Measurements from ENCODE around the gene PPP1R3D. TPM values are rescaled to one million over a fixed set of nuclear protein-coding genes. Genes with fewer than 3 reads are reported as not detected.

The PPP1R3D gene
- total RNA-seq, 1 donor from 2014 or later: 11.4 TPM

- no peak for TF ChIP-seq CTCF (IDR thresholded peaks at IDR 0.05; ENCODE audit: borderline replicate concordance)
- H3K4me1 ChIP-seq: no peaks in the 10 kb centered on the region
- no peak overlapping the region for H3K4me3 ChIP-seq
- H3K27me3 ChIP-seq (ENCODE audit: low read depth): no peaks in the 10 kb centered on the region
- H3K9me3 ChIP-seq (replicated peaks): no peaks in the 10 kb centered on the region
- H3K27ac ChIP-seq (replicated peaks): no peak overlapping the region
- DNase-seq: no peak
- H3K36me3 ChIP-seq: peaks cover 3% of the 10 kb centered on the region
- intact Hi-C loops (cut with micrococcal nuclease): no loop called here
Observed at GRCh38 chr20:59912609-59913008, 27.5 kb downstream of the PPP1R3D start.

- no peaks in the 10 kb centered on the region for H3K4me1 ChIP-seq
- peaks cover 3% of the 10 kb centered on the region for H3K36me3 ChIP-seq
- intact Hi-C loops (cut with micrococcal nuclease): no loop called here
- H3K4me3 ChIP-seq: no peak overlapping the region
- no peak overlapping the region for H3K27ac ChIP-seq (replicated peaks)
- H3K27me3 ChIP-seq (ENCODE audit: low read depth): no peaks in the 10 kb centered on the region
- no peak for DNase-seq
- H3K9me3 ChIP-seq (replicated peaks): no peaks in the 10 kb centered on the region
- no peak for TF ChIP-seq CTCF (IDR thresholded peaks at IDR 0.05; ENCODE audit: borderline replicate concordance)
Observed at GRCh38 chr20:59911041-59911440, 29.1 kb downstream of the PPP1R3D start.

GRCh38 chr20:59908855-59909254 lies 31.2 kb downstream of the PPP1R3D start:
- Histone ChIP-seq H3K4me3 (no peak overlapping the region), H3K9me3 (replicated peaks) (no peaks in the 10 kb centered on the region), H3K27ac (replicated peaks) (no peak overlapping the region), H3K4me1 (no peaks in the 10 kb centered on the region), H3K36me3 (peaks cover 2% of the 10 kb centered on the region), H3K27me3 (ENCODE audit: low read depth) (no peaks in the 10 kb centered on the region)
- intact Hi-C loops (cut with micrococcal nuclease): no loop called here
- TF ChIP-seq CTCF (IDR thresholded peaks at IDR 0.05; ENCODE audit: borderline replicate concordance): no peak
- DNase-seq: no peak

- H3K9me3 ChIP-seq (replicated peaks): no peaks in the 10 kb centered on the region
- H3K27ac ChIP-seq (replicated peaks): no peak overlapping the region
- no peaks in the 10 kb centered on the region for H3K36me3 ChIP-seq
- DNase-seq: no peak
- H3K27me3 ChIP-seq (ENCODE audit: low read depth): no peaks in the 10 kb centered on the region
- H3K4me3 ChIP-seq: no peak overlapping the region
- intact Hi-C loops (cut with micrococcal nuclease): no loop called here
- no peaks in the 10 kb centered on the region for H3K4me1 ChIP-seq
- TF ChIP-seq CTCF (IDR thresholded peaks at IDR 0.05; ENCODE audit: borderline replicate concordance): no peak
Observed at GRCh38 chr20:59903621-59904020, 36.5 kb downstream of the PPP1R3D start.

- intact Hi-C loops (cut with micrococcal nuclease): no loop called here
- no peak overlapping the region for H3K4me3 ChIP-seq
Observed at GRCh38 chr20:59902470-59902869, 37.6 kb downstream of the PPP1R3D start.

More at GRCh38 chr20:59902470-59902869, 37.6 kb downstream of the PPP1R3D start:
- no peak for DNase-seq
- no peaks in the 10 kb centered on the region for H3K4me1 ChIP-seq
- no peaks in the 10 kb centered on the region for H3K9me3 ChIP-seq (replicated peaks)
- H3K36me3 ChIP-seq: no peaks in the 10 kb centered on the region
- no peak for TF ChIP-seq CTCF (IDR thresholded peaks at IDR 0.05; ENCODE audit: borderline replicate concordance)
- H3K27me3 ChIP-seq (ENCODE audit: low read depth): no peaks in the 10 kb centered on the region
- H3K27ac ChIP-seq (replicated peaks): no peak overlapping the region
